Measurements from ENCODE around the gene PREB.

GRCh38 chr2:27086724-27087593 is 47.5 kb downstream of the PREB start, which contains the start of gene KHK:
- TF ChIP-seq, protein P1, sequence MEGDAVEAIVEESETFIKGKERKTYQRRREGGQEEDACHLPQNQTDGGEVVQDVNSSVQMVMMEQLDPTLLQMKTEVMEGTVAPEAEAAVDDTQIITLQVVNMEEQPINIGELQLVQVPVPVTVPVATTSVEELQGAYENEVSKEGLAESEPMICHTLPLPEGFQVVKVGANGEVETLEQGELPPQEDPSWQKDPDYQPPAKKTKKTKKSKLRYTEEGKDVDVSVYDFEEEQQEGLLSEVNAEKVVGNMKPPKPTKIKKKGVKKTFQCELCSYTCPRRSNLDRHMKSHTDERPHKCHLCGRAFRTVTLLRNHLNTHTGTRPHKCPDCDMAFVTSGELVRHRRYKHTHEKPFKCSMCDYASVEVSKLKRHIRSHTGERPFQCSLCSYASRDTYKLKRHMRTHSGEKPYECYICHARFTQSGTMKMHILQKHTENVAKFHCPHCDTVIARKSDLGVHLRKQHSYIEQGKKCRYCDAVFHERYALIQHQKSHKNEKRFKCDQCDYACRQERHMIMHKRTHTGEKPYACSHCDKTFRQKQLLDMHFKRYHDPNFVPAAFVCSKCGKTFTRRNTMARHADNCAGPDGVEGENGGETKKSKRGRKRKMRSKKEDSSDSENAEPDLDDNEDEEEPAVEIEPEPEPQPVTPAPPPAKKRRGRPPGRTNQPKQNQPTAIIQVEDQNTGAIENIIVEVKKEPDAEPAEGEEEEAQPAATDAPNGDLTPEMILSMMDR (IDR thresholded peaks at IDR 0.05) = no peak
- peak; percentile 86 to 90 for TF ChIP-seq POLR2A (IDR thresholded peaks at IDR 0.05)
